SH-SY5Y (cell line): ENCODE results near the gene RAB29.

Experiments used
- GATA2 ChIP-seq: IDR thresholded peaks from 2 replicates; pipeline ENCODE4 v1.6.1; 2011; ENCODE audit warnings: mild to moderate bottlenecking, low read depth, low read length
- GATA3 ChIP-seq: IDR thresholded peaks from 2 replicates; pipeline ENCODE4 v1.6.1; 2011; ENCODE audit warnings: low read depth, mild to moderate bottlenecking, low read length, moderate library complexity

RAB29 gene

GRCh38 chr1:205735218-205735617, 40.1 kb downstream of the RAB29 start:
- TF ChIP-seq GATA3: no peak
- TF ChIP-seq GATA2: no peak

GRCh38 chr1:205733438-205734175, 41.7 kb downstream of the RAB29 start:
- TF ChIP-seq GATA2 (no peak), GATA3 (no peak)

GRCh38 chr1:205729945-205730610, 45.2 kb downstream of the RAB29 start:
- TF ChIP-seq GATA3: no peak
- TF ChIP-seq GATA2: no peak

GRCh38 chr1:205726619-205727125, 48.6 kb downstream of the RAB29 start:
- no peak for TF ChIP-seq GATA2
- no peak for TF ChIP-seq GATA3

- no peak for TF ChIP-seq GATA3
- no peak for TF ChIP-seq GATA2
These were observed 49.8 kb downstream of the RAB29 start for GRCh38 chr1:205725514-205725913.

- TF ChIP-seq GATA2 (no peak), GATA3 (no peak)
These were observed 55.5 kb downstream of the RAB29 start for GRCh38 chr1:205719762-205720161.

GRCh38 chr1:205719015-205719414, 56.3 kb downstream of the RAB29 start:
- TF ChIP-seq GATA2 (no peak), GATA3 (no peak)
